NCI-H460 (cell line): ENCODE measurements around the gene TCF7L2. TPM values are rescaled to one million over a fixed set of nuclear protein-coding genes. Genes with fewer than 3 reads are reported as not detected.
A peak's percentile ranks its signal among the peaks of the same experiment; 100 is the strongest.
"Not testable (repeated sequence)": the region's sequence is repeated elsewhere in the genome, so short reads cannot be mapped to it uniquely, and the experiment has no call there.

Experiments used
- DNase-seq: peaks from one replicate; pipeline ENCODE4 v3.0.0-alpha.2; 2016; ENCODE audit warnings: low read depth; ENCODE audit errors: extremely low read depth
- total RNA-seq: library from RNA; depleted of rRNA; stranded (reverse); fragments of >200 nt; shearing (Covaris generic); gene quantifications from 2 replicates; pipeline ENCODE4 v1.2.3, GENCODE V29; 2014

Gene TCF7L2
- total RNA-seq, 1 experiment from 2014 or later, result 11.1 TPM

DNA sequence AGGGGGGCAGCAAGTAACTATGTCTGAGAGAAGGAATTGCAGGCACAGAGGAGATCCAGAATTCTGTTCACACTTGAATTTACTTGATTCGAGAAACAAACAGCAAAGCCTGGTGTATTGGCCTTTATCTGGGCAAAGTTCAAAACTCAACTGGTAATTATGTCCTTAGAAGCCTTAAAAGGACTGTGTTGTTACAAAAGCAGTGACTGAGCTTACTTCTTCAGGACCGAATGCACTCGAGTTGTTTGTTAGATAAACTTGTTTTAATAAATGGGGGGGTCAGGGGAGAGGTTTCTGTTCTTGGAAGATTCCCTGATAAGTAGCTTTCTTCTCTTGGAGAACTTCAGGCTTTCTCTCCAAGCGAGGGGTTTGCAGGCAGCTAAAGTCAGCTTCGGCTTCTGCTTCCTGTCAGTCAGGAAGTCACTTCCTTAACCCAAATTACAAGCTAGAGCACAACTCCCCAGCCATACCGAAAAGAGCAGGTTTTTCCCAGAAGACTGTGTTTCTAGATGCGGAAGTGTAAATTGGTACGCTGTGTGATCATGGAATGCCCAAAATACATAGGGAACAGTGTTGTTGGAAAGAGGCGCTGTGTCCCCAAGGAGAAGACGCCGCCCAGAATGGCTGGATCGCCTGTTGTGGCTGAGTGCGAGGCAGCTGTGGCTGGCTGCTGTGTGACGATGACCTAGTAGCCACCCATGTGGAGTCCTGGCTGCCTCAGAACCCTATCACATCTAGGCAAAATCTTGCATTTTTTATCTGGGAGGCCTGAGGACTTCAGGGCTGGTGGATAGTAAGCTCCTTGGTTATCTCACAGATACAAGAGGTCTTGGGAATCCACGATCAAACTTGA is 110.4 kb downstream of the TCF7L2 start:
- no peak for DNase-seq

- no peak for DNase-seq
Observed at GRCh38 chr10:113061054-113061430, 111.0 kb downstream of the TCF7L2 start.

DNA sequence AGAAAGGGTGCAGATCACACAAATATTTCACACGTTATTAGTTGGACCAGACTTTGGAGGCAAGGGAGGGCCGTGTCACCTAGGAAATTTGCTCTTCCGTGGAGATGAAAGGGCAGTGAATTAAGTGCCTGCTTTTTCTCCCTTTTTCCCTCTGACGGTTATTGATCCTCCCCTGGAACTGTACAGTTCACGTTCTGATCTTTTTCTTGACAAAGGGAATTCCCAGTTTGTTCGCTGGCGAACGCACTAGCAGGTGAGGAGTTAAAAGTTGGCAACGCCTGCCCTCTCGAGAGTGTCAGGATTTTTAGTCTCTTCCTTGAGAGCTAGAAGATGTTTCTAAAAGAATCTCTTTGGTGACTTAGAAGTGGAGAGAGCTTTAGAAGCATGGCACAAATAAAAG is 111.5 kb downstream of the TCF7L2 start:
- DNase-seq, result no peak

DNA sequence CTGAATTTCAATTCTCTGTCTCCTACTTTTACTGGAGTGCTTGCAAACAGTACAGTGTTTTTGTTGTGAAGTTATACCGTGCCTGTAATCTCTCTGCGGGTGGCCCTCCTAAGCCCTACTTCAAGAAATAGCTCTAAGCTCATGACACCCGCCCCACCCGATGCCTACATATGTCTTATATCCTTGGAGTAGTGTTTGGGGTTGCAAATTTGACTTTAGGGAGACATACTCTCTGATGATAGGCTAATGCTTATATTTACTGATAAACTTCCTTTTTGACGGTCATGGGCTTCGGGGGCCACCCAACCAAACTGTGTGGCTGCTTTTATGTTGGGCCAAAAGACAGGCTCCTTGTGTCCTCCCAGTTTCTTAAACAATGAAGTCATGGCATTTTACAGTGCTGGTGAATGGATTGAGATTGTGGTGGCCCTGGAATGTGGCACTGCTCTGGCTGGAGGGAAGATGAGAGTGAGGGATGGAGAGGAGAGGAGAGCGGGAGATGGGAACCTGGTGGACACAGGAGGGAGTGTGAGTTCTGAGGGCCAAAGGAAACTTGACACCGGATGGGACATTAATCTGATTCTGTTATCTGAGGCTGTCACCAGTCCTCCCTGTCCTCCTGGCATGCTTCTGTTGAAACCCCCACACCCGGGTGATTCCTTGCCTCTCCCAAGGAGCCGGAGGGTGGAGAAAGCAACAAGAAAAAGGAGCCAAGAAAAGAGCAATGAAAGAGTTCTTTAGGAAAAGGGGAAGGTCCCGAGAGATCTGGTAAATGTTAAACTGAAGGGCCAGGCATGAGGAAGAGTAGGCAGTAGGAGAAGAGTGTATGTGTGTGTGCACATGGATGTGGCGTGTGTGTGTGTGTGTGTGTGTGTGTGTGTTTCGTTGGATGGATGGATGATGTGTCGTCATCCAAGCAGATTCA is 113.3 kb downstream of the TCF7L2 start:
- DNase-seq, result no peak

GRCh38 chr10:113064039-113064438 is 114.0 kb downstream of the TCF7L2 start:
- DNase-seq, result no peak

DNA sequence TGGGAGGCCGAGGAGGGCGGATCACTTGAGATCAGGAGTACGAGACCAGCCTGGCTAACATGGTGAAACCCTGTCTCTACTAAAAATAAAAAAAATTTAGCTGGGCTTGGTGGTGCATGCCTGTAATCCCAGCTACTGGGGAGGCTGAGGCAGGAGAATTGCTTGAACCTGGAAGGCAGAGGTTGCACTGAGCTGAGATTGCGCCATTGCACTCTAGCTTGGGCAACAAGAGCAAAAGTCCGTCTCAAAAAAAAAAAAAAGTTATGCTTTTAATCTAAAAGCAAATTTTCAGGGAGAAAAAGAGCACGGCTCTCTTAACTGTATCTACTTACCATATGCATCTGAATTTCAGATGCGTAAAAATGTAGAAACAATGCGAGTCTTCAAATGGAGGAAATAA is 116.1 kb downstream of the TCF7L2 start:
- not testable (repeated sequence) for DNase-seq

DNA sequence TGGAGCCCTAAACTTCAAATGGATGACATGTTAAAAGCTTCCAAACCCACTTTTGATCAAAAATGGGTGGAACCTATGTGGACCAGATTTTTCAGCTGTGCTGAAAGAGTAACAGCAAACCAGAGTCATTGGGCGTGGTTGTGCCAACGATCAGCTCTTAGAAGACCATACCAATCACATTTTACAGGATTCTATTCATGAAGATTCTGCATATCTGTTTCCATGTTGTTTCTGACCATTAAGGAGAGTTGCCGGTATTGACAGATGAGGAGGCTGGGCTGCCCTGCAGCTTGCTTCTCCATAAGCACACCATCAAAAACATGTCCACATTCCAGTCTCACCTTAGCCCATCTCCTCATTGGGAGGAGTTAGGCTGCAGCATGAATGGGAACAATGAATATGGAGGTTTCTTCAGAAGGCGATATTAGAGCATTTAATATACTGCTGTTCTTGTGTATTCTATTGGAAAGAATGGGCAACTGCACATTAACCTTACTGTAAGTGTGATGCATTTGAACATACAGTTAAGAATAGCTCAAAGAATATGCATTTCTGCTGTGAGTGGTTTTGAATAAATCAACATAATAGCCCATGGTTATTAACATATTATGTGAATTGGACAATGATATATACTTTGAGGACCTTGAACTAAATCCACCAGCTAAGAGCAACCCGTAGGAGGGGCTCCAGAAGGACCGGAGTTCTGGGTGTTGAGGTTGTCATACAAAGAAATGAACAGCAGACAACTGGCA is 116.7 kb downstream of the TCF7L2 start:
- DNase-seq, result no peak

- no peak for DNase-seq
Observed at GRCh38 chr10:113067501-113067900, 117.5 kb downstream of the TCF7L2 start.

GRCh38 chr10:113068178-113068890 is 118.3 kb downstream of the TCF7L2 start:
- DNase-seq, result no peak

- DNase-seq, result no peak
Observed at GRCh38 chr10:113069595-113069994, 119.5 kb downstream of the TCF7L2 start.

GRCh38 chr10:113071446-113071845 is 121.4 kb downstream of the TCF7L2 start:
- DNase-seq, result no peak

DNA sequence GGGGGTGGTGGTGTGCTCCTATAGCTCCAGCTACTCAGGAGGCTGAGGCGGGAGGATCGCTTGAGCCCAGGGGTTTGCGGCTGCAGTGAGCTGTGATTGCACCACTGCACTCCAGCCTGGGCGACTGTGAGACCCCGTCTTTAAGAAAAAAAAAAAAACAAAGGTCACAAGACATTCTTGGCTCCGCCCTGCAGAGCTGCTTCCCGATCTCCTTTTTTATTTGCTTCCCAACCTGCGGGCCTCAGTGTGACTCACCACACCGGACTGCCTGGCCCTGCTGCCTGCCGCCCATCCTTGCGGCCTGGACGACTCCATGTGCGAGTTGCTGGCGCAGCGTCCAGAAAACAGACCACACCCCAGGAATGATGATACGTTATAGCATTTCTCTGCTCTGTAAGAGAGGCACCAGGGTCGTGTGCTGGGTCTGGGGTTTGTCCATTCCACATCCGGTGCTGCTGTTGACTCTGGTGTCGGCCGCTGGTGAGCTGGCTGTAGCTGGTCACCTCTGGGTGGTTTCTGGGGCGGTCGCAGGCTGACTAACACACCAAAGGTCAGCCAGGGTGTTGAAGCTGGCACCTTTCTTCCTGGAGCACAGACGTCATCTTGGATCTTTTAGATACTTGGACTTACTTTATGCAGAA is 123.6 kb downstream of the TCF7L2 start:
- peak; percentile 97 for DNase-seq

- DNase-seq, result no peak
Observed at GRCh38 chr10:113076949-113077348, 126.9 kb downstream of the TCF7L2 start.

GRCh38 chr10:113078282-113078907 is 128.3 kb downstream of the TCF7L2 start:
- peak; percentile 59 for DNase-seq

GRCh38 chr10:113080061-113080924 is 130.2 kb downstream of the TCF7L2 start:
- DNase-seq, result no peak

GRCh38 chr10:113080925-113081229 is 130.8 kb downstream of the TCF7L2 start:
- DNase-seq, result no peak

DNA sequence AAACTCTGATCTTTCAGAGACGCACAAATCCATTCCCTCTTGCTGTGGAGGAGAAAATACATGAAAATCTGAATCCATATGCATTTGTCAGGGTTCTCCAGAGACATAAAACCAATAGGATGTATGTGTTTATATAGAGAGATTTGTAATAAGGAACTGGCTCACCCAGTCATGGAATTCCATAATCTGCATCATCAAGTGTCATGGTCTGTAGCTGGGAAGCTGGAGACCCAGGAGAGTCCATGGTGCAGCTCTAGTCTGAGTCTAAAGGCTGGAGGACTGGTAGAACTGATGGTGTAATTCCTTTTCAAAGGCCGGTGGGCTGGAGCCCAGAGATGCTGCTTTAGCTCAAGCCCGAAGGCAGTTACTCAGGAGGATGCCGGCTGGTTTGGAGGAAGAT is 134.0 kb downstream of the TCF7L2 start:
- DNase-seq, result no peak

DNA sequence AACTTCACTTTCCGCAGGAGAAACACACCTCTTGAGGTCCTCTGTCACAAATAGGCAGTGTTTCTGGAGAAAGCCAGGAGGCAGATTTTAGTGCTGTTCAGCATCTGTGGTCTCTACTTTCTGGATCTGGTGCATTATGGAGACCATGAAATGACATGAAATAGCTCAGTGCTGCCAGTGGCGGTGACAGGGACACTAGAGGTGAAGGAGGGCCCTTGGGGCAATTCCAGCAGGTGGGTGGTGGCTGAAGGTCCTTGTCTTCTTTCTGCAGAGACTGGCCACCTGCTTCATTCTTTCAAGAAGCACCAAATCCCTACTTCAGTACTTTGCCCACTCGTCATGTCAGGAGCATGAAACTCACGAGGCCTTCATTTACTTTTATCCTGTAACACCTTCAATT is 135.7 kb downstream of the TCF7L2 start:
- DNase-seq, result no peak

DNA sequence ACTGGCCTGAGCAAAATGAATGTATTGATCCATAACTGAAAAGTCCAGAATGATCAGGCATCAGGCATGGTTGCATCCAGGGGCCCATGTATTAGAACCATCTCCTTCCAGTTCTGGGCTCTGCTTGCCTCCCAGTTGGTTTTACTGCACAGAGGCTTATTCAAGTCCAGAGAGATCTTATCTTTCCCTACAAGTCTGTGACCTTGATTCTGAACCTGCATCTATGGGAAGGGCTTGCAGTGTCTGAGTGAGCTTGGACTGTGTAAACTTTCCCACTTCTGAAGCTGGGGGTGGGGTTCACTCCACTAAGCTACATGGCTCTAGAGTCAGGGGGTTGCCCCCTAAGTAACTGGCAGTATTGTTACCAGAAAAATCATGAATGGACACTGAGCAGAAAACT is 136.2 kb downstream of the TCF7L2 start:
- no peak for DNase-seq
